ENCODE measurements around the gene EMC10.
"Not testable (repeated sequence)": the region's sequence is repeated elsewhere in the genome, so short reads cannot be mapped to it uniquely, and the experiment has no call there.

DNA sequence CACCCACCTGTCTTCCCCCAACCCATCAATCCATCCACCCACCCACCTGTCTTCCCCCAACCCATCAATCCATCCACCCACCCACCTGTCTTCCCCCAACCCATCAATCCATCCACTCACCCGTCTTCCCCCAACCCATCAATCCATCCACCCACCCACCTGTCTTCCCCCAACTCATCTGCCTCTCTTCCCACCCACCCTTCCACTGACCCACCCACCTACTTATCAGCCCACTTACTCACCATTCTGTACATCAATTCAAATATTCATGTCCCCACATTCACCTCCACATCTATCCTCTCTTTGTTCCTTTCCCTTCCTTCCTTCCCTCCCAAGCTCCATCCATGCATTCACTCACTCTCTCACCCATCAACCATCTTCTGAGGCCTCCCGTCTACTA lies 37.2 kb upstream of the EMC10 start:
- not testable (repeated sequence) for TF ChIP-seq CTCF, POLR2A (IDR thresholded peaks at IDR 0.05)
